Natural killer cell treated with Interleukin-12 subunit alpha and Interleukin-12 subunit beta and Interleukin-15 and Interleukin-18, amount 100 ng/mL, for 72 hours (primary cell): ENCODE measurements around the gene CUL4B. TPM values are rescaled to one million over a fixed set of nuclear protein-coding genes. Genes with fewer than 3 reads are reported as not detected.

Experiments used
- ATAC-seq, 2 donors: fragments of 150-1000 bp; cut with Tn5 transposase in 1 of 2; sonication (Bioruptor Pico), chemical (Tn5 transposase) in 1 of 2; 2 replicates each; pipeline ENCODE4 v1.10.0; 2021
- DNase-seq: peaks from one replicate; pipeline ENCODE4 v3.0.0; 2022; ENCODE audit warnings: low spot score
- H3K27ac Mint-ChIP-seq, 2 donors: 1 replicate in 1 of 2; 2 replicates in 1 of 2; pipeline ENCODE4 v1.8.0; 2022; ENCODE audit warnings: mixed read lengths in 2 of 2, mild to moderate bottlenecking in 1 of 2, moderate library complexity in 1 of 2
- H3K27me3 Mint-ChIP-seq, 2 donors: 1 replicate in 1 of 2; 2 replicates in 1 of 2; pipeline ENCODE4 v1.8.0; 2022; ENCODE audit warnings: mixed read lengths in 2 of 2
- H3K36me3 Mint-ChIP-seq: one replicate; pipeline ENCODE4 v1.8.0; 2022; ENCODE audit warnings: mixed read lengths
- H3K4me1 Mint-ChIP-seq, 2 donors: 1 replicate in 1 of 2; 2 replicates in 1 of 2; pipeline ENCODE4 v1.8.0; 2022; ENCODE audit warnings: low read depth in 2 of 2, mixed read lengths in 2 of 2, mild to moderate bottlenecking in 1 of 2
- H3K4me3 Mint-ChIP-seq: one replicate; pipeline ENCODE4 v1.8.0; 2022; ENCODE audit warnings: mixed read lengths
- H3K9me3 Mint-ChIP-seq: 2 replicates; pipeline ENCODE4 v1.8.0; 2022; ENCODE audit warnings: mixed read lengths
- total RNA-seq, 2 donors: library from RNA; stranded (reverse); gene quantifications; one replicate each; pipeline ENCODE4 v1.2.3, GENCODE V29; 2022

The CUL4B gene
- total RNA-seq, 2 donors from 2014 or later: 22.7 to 25.3 TPM

- peaks cover 9 to 17% of the 10 kb centered on the region in 2 donors for H3K4me1 Mint-ChIP-seq
- H3K27me3 Mint-ChIP-seq: no peaks in the 10 kb centered on the region
- DNase-seq (no peak), ATAC-seq (no peak)
- H3K4me3 Mint-ChIP-seq: peak overlapping the region; percentile 100
- peak overlapping the region; percentile 91 to 93 for H3K27ac Mint-ChIP-seq
- H3K36me3 Mint-ChIP-seq: no peaks in the 10 kb centered on the region
- no peaks in the 10 kb centered on the region for H3K9me3 Mint-ChIP-seq
Observed at GRCh38 chrX:120561634-120562568, 1.1 kb upstream of the CUL4B start.

- Mint-ChIP-seq H3K9me3 (no peaks in the 10 kb centered on the region), H3K27me3 (no peaks in the 10 kb centered on the region), H3K4me3 (peak overlapping the region; percentile 100), H3K36me3 (no peaks in the 10 kb centered on the region), H3K27ac (peak overlapping the region; percentile 91 to 93), H3K4me1 (peaks cover 9 to 17% of the 10 kb centered on the region in 2 donors)
- peak; percentile 46 to 52 for ATAC-seq
- DNase-seq: no peak
Observed at GRCh38 chrX:120560405-120560841, 339 bp downstream of the CUL4B start.

GRCh38 chrX:120559804-120560203 is 958 bp downstream of the CUL4B start:
- ATAC-seq (no peak), DNase-seq (no peak)
- Mint-ChIP-seq H3K4me1 (peaks cover 9 to 17% of the 10 kb centered on the region in 2 donors), H3K27ac (peak overlapping the region; percentile 91 to 93), H3K4me3 (peak overlapping the region; percentile 100), H3K27me3 (no peaks in the 10 kb centered on the region), H3K36me3 (no peaks in the 10 kb centered on the region), H3K9me3 (no peaks in the 10 kb centered on the region)

- no peak for ATAC-seq
- Mint-ChIP-seq H3K27ac (no peak overlapping the region), H3K4me3 (no peak overlapping the region), H3K36me3 (no peaks in the 10 kb centered on the region), H3K27me3 (no peaks in the 10 kb centered on the region), H3K9me3 (no peaks in the 10 kb centered on the region), H3K4me1 (peaks cover 4 to 6% of the 10 kb centered on the region in 2 donors)
- DNase-seq: no peak
Observed at GRCh38 chrX:120556251-120556650, 4.5 kb downstream of the CUL4B start.

GRCh38 chrX:120549483-120550452 is 11.0 kb downstream of the CUL4B start:
- Mint-ChIP-seq H3K4me3 (peak overlapping the region; percentile 83), H3K27me3 (no peaks in the 10 kb centered on the region), H3K27ac (peak overlapping the region; percentile 25 to 81), H3K9me3 (no peaks in the 10 kb centered on the region), H3K4me1 (peaks cover 12% of the 10 kb centered on the region in 2 donors), H3K36me3 (peaks cover 10% of the 10 kb centered on the region)
- DNase-seq: no peak
- peak; percentile 84 to 88 for ATAC-seq

GRCh38 chrX:120536061-120536460 is 24.7 kb downstream of the CUL4B start:
- H3K9me3 Mint-ChIP-seq: no peaks in the 10 kb centered on the region
- peaks cover 26% of the 10 kb centered on the region for H3K36me3 Mint-ChIP-seq
- no peaks in the 10 kb centered on the region for H3K4me1 Mint-ChIP-seq
- no peak overlapping the region for H3K27ac Mint-ChIP-seq
- DNase-seq: no peak
- no peaks in the 10 kb centered on the region for H3K27me3 Mint-ChIP-seq
- no peak for ATAC-seq
- no peak overlapping the region for H3K4me3 Mint-ChIP-seq

- H3K9me3 Mint-ChIP-seq: no peaks in the 10 kb centered on the region
- peaks cover 26% of the 10 kb centered on the region for H3K36me3 Mint-ChIP-seq
- H3K27ac Mint-ChIP-seq: no peak overlapping the region
- DNase-seq (no peak), ATAC-seq (no peak)
- H3K4me3 Mint-ChIP-seq: no peak overlapping the region
- H3K27me3 Mint-ChIP-seq: no peaks in the 10 kb centered on the region
- no peaks in the 10 kb centered on the region for H3K4me1 Mint-ChIP-seq
Observed at GRCh38 chrX:120534413-120535205, 26.2 kb downstream of the CUL4B start.

GRCh38 chrX:120522820-120523219 is 37.9 kb downstream of the CUL4B start:
- no peaks in the 10 kb centered on the region for H3K36me3 Mint-ChIP-seq
- H3K9me3 Mint-ChIP-seq: no peaks in the 10 kb centered on the region
- no peaks in the 10 kb centered on the region for H3K4me1 Mint-ChIP-seq
- ATAC-seq (no peak), DNase-seq (no peak)
- H3K4me3 Mint-ChIP-seq: no peak overlapping the region
- peaks cover 0 to 2% of the 10 kb centered on the region in 2 donors for H3K27me3 Mint-ChIP-seq
- H3K27ac Mint-ChIP-seq: no peak overlapping the region

GRCh38 chrX:120517936-120518335 is 42.8 kb downstream of the CUL4B start:
- no peak for DNase-seq
- Mint-ChIP-seq H3K27ac (no peak overlapping the region), H3K4me3 (no peak overlapping the region), H3K9me3 (no peaks in the 10 kb centered on the region), H3K36me3 (no peaks in the 10 kb centered on the region), H3K4me1 (no peaks in the 10 kb centered on the region), H3K27me3 (peaks cover 0 to 2% of the 10 kb centered on the region in 2 donors)
- no peak for ATAC-seq

- ATAC-seq (no peak), DNase-seq (no peak)
- no peaks in the 10 kb centered on the region for H3K9me3 Mint-ChIP-seq
- H3K27ac Mint-ChIP-seq: no peak overlapping the region
- peaks cover 0 to 2% of the 10 kb centered on the region in 2 donors for H3K27me3 Mint-ChIP-seq
- no peak overlapping the region for H3K4me3 Mint-ChIP-seq
- H3K4me1 Mint-ChIP-seq: no peaks in the 10 kb centered on the region
- no peaks in the 10 kb centered on the region for H3K36me3 Mint-ChIP-seq
Observed at GRCh38 chrX:120514236-120514635, 46.5 kb downstream of the CUL4B start.

- no peak for DNase-seq
- ATAC-seq: no peak
- Mint-ChIP-seq H3K4me1 (no peaks in the 10 kb centered on the region), H3K27ac (no peak overlapping the region), H3K36me3 (no peaks in the 10 kb centered on the region), H3K27me3 (no peaks in the 10 kb centered on the region), H3K9me3 (no peaks in the 10 kb centered on the region), H3K4me3 (no peak overlapping the region)
Observed at GRCh38 chrX:120512627-120513026, 48.1 kb downstream of the CUL4B start.

- ATAC-seq (no peak), DNase-seq (no peak)
- no peak overlapping the region for H3K4me3 Mint-ChIP-seq
- H3K27ac Mint-ChIP-seq: no peak overlapping the region
- no peaks in the 10 kb centered on the region for H3K36me3 Mint-ChIP-seq
- H3K4me1 Mint-ChIP-seq: no peaks in the 10 kb centered on the region
- no peaks in the 10 kb centered on the region for H3K27me3 Mint-ChIP-seq
- H3K9me3 Mint-ChIP-seq: no peaks in the 10 kb centered on the region
Observed at GRCh38 chrX:120512222-120512621, 48.5 kb downstream of the CUL4B start.

- ATAC-seq (no peak), DNase-seq (no peak)
- H3K27ac Mint-ChIP-seq: no peak overlapping the region
- peaks cover 0 to 7% of the 10 kb centered on the region in 2 donors for H3K27me3 Mint-ChIP-seq
- H3K4me1 Mint-ChIP-seq: peaks cover 0 to 2% of the 10 kb centered on the region in 2 donors
- no peaks in the 10 kb centered on the region for H3K9me3 Mint-ChIP-seq
- H3K36me3 Mint-ChIP-seq: no peaks in the 10 kb centered on the region
- no peak overlapping the region for H3K4me3 Mint-ChIP-seq
Observed at GRCh38 chrX:120504569-120504968, 56.2 kb downstream of the CUL4B start.
